ENCODE results near the gene TNFRSF1B. TPM values are rescaled to one million over a fixed set of nuclear protein-coding genes. Genes with fewer than 3 reads are reported as not detected.

The TNFRSF1B gene
- total RNA-seq, 1 donor: 7.3 TPM

GRCh38 chr1:12185918-12186678, 19.3 kb downstream of the TNFRSF1B start:
- TF ChIP-seq, protein P1, sequence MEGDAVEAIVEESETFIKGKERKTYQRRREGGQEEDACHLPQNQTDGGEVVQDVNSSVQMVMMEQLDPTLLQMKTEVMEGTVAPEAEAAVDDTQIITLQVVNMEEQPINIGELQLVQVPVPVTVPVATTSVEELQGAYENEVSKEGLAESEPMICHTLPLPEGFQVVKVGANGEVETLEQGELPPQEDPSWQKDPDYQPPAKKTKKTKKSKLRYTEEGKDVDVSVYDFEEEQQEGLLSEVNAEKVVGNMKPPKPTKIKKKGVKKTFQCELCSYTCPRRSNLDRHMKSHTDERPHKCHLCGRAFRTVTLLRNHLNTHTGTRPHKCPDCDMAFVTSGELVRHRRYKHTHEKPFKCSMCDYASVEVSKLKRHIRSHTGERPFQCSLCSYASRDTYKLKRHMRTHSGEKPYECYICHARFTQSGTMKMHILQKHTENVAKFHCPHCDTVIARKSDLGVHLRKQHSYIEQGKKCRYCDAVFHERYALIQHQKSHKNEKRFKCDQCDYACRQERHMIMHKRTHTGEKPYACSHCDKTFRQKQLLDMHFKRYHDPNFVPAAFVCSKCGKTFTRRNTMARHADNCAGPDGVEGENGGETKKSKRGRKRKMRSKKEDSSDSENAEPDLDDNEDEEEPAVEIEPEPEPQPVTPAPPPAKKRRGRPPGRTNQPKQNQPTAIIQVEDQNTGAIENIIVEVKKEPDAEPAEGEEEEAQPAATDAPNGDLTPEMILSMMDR (IDR thresholded peaks at IDR 0.05; ENCODE audit: insufficient read depth, low read length): no peak
- DNase-seq (ENCODE audit: low read depth): no peak

GRCh38 chr1:12186679-12186985, 19.8 kb downstream of the TNFRSF1B start:
- no peak for DNase-seq (ENCODE audit: low read depth)
- no peak overlapping the region for H3K4me3 ChIP-seq (ENCODE audit: low read depth, low read length)
- TF ChIP-seq, protein P1 (IDR thresholded peaks at IDR 0.05; ENCODE audit: insufficient read depth, low read length): no peak

More at GRCh38 chr1:12185918-12186678, 19.3 kb downstream of the TNFRSF1B start:
- no peak overlapping the region for H3K4me3 ChIP-seq (ENCODE audit: low read depth, low read length)

- no peak for DNase-seq (ENCODE audit: low read depth)
- no peak overlapping the region for H3K4me3 ChIP-seq (ENCODE audit: low read depth, low read length)
- TF ChIP-seq, protein P1 (IDR thresholded peaks at IDR 0.05; ENCODE audit: insufficient read depth, low read length): no peak
Measured at GRCh38 chr1:12188115-12188514, 21.3 kb downstream of the TNFRSF1B start.

- no peak overlapping the region for H3K4me3 ChIP-seq (ENCODE audit: low read depth, low read length)
- TF ChIP-seq, protein P1 (IDR thresholded peaks at IDR 0.05; ENCODE audit: insufficient read depth, low read length): no peak
- no peak for DNase-seq (ENCODE audit: low read depth)
Measured at GRCh38 chr1:12188657-12189327, 22.0 kb downstream of the TNFRSF1B start.

- TF ChIP-seq, protein P1 (IDR thresholded peaks at IDR 0.05; ENCODE audit: insufficient read depth, low read length): no peak
- no peak overlapping the region for H3K4me3 ChIP-seq (ENCODE audit: low read depth, low read length)
- no peak for DNase-seq (ENCODE audit: low read depth)
Measured at GRCh38 chr1:12189328-12189682, 22.5 kb downstream of the TNFRSF1B start.

DNA sequence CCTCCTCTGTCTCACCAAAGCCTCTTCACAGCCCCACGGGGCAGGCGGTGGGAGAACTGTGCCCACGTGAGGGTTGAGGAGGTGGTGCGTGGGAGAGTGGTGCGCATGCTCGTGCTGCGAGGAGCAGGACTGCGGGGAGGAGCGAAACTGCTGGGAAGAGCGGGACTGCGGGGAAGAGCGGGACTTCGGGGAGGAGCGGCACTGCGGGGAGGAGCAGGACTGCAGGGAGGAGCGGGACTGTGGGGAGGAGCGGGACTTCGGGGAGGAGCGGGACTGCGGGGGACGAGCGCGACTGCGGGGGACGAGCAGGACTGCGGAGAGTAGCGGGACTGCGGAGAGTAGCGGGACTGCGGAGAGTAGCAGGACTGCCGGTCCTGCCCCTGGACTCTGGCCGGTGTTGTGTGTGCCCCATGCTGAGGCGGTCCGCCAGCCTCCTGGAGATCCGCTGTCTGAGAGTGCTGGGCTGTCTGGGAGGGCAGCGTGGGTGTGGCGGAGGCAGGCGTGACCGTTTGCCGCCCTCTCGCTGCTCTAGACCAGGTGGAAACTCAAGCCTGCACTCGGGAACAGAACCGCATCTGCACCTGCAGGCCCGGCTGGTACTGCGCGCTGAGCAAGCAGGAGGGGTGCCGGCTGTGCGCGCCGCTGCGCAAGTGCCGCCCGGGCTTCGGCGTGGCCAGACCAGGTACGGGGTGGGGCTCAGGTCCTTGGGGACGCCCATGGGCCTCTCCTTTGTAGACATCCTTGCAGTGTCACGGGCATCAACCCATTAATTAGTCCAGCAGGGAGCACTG, 24.6 kb downstream of the TNFRSF1B start:
- H3K4me3 ChIP-seq (ENCODE audit: low read depth, low read length): no peak overlapping the region
- TF ChIP-seq, protein P1 (IDR thresholded peaks at IDR 0.05; ENCODE audit: insufficient read depth, low read length): no peak
- no peak for DNase-seq (ENCODE audit: low read depth)

All from fibroblast of the aortic adventitia (primary cell).